HG03571 (cell line): ENCODE measurements around the gene ARID3B.

Experiments used
- ATAC-seq: cut with Tn5 transposase; IDR thresholded peaks from one replicate; pipeline ENCODE4 v1.9.1; 2021; ENCODE audit not compliant: unreplicated experiment

The ARID3B gene

GRCh38 chr15:74633781-74634180 is 92.8 kb downstream of the ARID3B start:
- ATAC-seq, result no peak

DNA sequence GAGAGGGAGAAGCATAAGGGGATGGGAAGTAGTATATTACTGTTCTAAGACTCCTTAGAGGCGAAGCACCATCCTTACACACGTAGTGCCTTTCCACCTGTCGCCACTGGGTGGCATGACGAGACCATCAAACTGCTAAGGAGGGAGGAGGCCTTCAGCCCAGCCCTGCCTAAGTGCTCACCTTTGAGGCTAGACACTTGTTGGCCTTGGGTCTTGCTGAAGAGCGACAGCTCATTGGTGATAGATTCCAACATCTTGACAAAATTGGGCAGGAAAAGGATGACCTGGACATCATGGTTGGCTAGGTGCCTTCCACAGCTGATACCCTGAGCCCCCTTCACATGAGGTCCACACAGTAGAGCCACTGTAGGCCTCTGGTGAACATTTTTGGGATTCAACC is 94.2 kb downstream of the ARID3B start:
- no peak for ATAC-seq

- ATAC-seq, result no peak
Measured at GRCh38 chr15:74636984-74637383, 96.0 kb downstream of the ARID3B start.

GRCh38 chr15:74641151-74641550 is 100.1 kb downstream of the ARID3B start:
- no peak for ATAC-seq

GRCh38 chr15:74642348-74642733 is 101.3 kb downstream of the ARID3B start:
- no peak for ATAC-seq

- no peak for ATAC-seq
Measured at GRCh38 chr15:74642734-74643664, 102.0 kb downstream of the ARID3B start.

GRCh38 chr15:74643665-74644204 is 102.7 kb downstream of the ARID3B start:
- no peak for ATAC-seq

GRCh38 chr15:74646480-74646879 is 105.5 kb downstream of the ARID3B start:
- no peak for ATAC-seq
